GM19455 (cell line): Measurements from ENCODE around the gene CHD9.
"Not testable (repeated sequence)": the region's sequence is repeated elsewhere in the genome, so short reads cannot be mapped to it uniquely, and the experiment has no call there.

Experiments used
- ATAC-seq: cut with Tn5 transposase; IDR thresholded peaks from one replicate; pipeline ENCODE4 v1.9.1; 2021; ENCODE audit not compliant: unreplicated experiment

The CHD9 gene

GRCh38 chr16:53074296-53074695, 19.5 kb downstream of the CHD9 start:
- ATAC-seq, result not testable (repeated sequence)

- not testable (repeated sequence) for ATAC-seq
These were observed 20.7 kb downstream of the CHD9 start for GRCh38 chr16:53075461-53075860.

- no peak for ATAC-seq
These were observed 23.5 kb downstream of the CHD9 start for GRCh38 chr16:53078247-53078646.

- no peak for ATAC-seq
These were observed 24.1 kb downstream of the CHD9 start for GRCh38 chr16:53078765-53079485.

- no peak for ATAC-seq
These were observed 25.7 kb downstream of the CHD9 start for GRCh38 chr16:53080345-53081031.

GRCh38 chr16:53081032-53081424, 26.2 kb downstream of the CHD9 start:
- no peak for ATAC-seq

GRCh38 chr16:53081686-53082407, 27.1 kb downstream of the CHD9 start:
- ATAC-seq, result no peak

- ATAC-seq, result no peak
These were observed 27.7 kb downstream of the CHD9 start for GRCh38 chr16:53082509-53082908.

- ATAC-seq, result no peak
These were observed 28.3 kb downstream of the CHD9 start for GRCh38 chr16:53083119-53083518.

GRCh38 chr16:53084141-53084541, 29.4 kb downstream of the CHD9 start:
- ATAC-seq, result no peak

- ATAC-seq, result no peak
These were observed 30.0 kb downstream of the CHD9 start for GRCh38 chr16:53084746-53085334.

- no peak for ATAC-seq
These were observed 30.6 kb downstream of the CHD9 start for GRCh38 chr16:53085369-53085843.

GRCh38 chr16:53085931-53086421, 31.2 kb downstream of the CHD9 start:
- ATAC-seq, result no peak

- no peak for ATAC-seq
These were observed 32.3 kb downstream of the CHD9 start for GRCh38 chr16:53087101-53087500.

- ATAC-seq, result no peak
These were observed 34.9 kb downstream of the CHD9 start for GRCh38 chr16:53089434-53090285.

GRCh38 chr16:53090286-53090590, 35.4 kb downstream of the CHD9 start:
- no peak for ATAC-seq

- peak; percentile 67 for ATAC-seq
These were observed 36.0 kb downstream of the CHD9 start for GRCh38 chr16:53090591-53091411.

GRCh38 chr16:53091466-53092211, 36.8 kb downstream of the CHD9 start:
- peak; percentile 34 for ATAC-seq

GRCh38 chr16:53092284-53092683, 37.5 kb downstream of the CHD9 start:
- no peak for ATAC-seq
